Heart right ventricle (tissue), 16 donors: ENCODE measurements around the gene NGEF. TPM values are rescaled to one million over a fixed set of nuclear protein-coding genes. Genes with fewer than 3 reads are reported as not detected.

Source experiments
- ATAC-seq, 8 donors: fragments of 200-7000 bp; cut with Tn5 transposase; one replicate each; pipeline ENCODE4 v1.9.1; 2020; ENCODE audit warnings: mild to moderate bottlenecking in 8 of 8, moderate library complexity in 8 of 8, moderate number of reproducible peaks in 1 of 8
- DNase-seq, 2 donors: peaks; one replicate each; pipeline ENCODE4 v3.0.0-alpha.2; 2020
- H3K27ac ChIP-seq, 10 donors: fragments of 200-600 bp; sonication (generic) in 2 of 10; one replicate each; pipeline versions ENCODE4 v1.5.0 to v1.8.0; 2020 to 2022; ENCODE audit warnings: mild to moderate bottlenecking in 3 of 10
- H3K27me3 ChIP-seq, 7 donors: fragments of 200-600 bp; one replicate each; pipeline ENCODE4 v1.8.0; 2021 to 2022; ENCODE audit warnings: mild to moderate bottlenecking in 2 of 7
- H3K36me3 ChIP-seq, 9 donors: fragments of 200-600 bp; sonication (generic) in 1 of 9; one replicate each; pipeline versions ENCODE4 v1.5.0 to v1.8.0; 2020 to 2022; ENCODE audit warnings: mild to moderate bottlenecking in 2 of 9
- H3K4me1 ChIP-seq, 9 donors: fragments of 200-600 bp; sonication (generic) in 1 of 9; one replicate each; pipeline versions ENCODE4 v1.5.0 to v1.8.0; 2020 to 2022; ENCODE audit warnings: mild to moderate bottlenecking in 4 of 9
- H3K4me3 ChIP-seq, 10 donors: fragments of 200-600 bp; sonication (generic) in 2 of 10; one replicate each; pipeline versions ENCODE4 v1.5.0 to v1.8.0; 2020 to 2022; ENCODE audit warnings: mild to moderate bottlenecking in 7 of 10, moderate library complexity in 2 of 10
- H3K9me3 ChIP-seq, 11 donors: fragments of 200-600 bp in 10 of 11; sonication (generic) in 2 of 11; one replicate each; pipeline versions ENCODE4 v1.5.0 to v1.8.0; 2013 to 2022; ENCODE audit warnings: mild to moderate bottlenecking in 2 of 11, control low read depth in 1 of 11, moderate library complexity in 1 of 11
- WGBS, 2 donors: extraction: QIAGEN DNeasy Blood & Tissue Kit; methylation state at CpG; one replicate each; pipeline ENCODE4 v1.1.7; 2013; ENCODE audit warnings: inconsistent platforms in 1 of 2; 5-methylcytosine and 5-hydroxymethylcytosine counted together
- intact Hi-C, 10 donors: fragments of 100-400 bp; cut with DNase I; formaldehyde crosslinking; loops; one replicate each; pipeline versions ENCODE4 v1.11.1 to v1.14.2; 2022
- polyA plus RNA-seq, 2 donors: library from polyadenylated mRNA; stranded (reverse); fragments of 200-250 nt; gene quantifications; one replicate each; pipeline ENCODE4 v1.2.3, GENCODE V29; 2013
- total RNA-seq, 10 donors: library from RNA; stranded (reverse); fragmentation: NEBNext Ultra II Directional in 3 of 10; extraction: Animal tissue kit (Norgen Biotek cat#: 25700) in 3 of 10; gene quantifications; one replicate each; pipeline versions ENCODE4 v1.2.1 to v1.2.4, GENCODE V29; 2021 to 2023
- TF ChIP-seq, protein P1 (sequence below), 9 donors: fragments of 200-600 bp; sonication (generic) in 2 of 9; IDR thresholded peaks; one replicate each; pipeline versions ENCODE4 v1.5.0 to v1.8.0; 2021 to 2022; ENCODE audit warnings: antibody characterized with exemption in 9 of 9, mild to moderate bottlenecking in 5 of 9, moderate library complexity in 1 of 9
- donor health status: Arrhythmogenic right ventricular cardiomyopathy.
- donor health status: ischemic (EF 13 %, LVEDD 7.1; RV severe dilation, severe dysfunction).
- donor health status: healthy with polysubstance abuse.
- donor health status: DM: no; HTN: yes; CAD: no.
- donor health status: DM: no; HTN: no; CAD: no.
- donor health status: ischemic (EF 25% LVEDD 6.9; RV normal size, moderate dysfunction).
- donor health status: ischemic (EF 25% LVEDD 5.7; RV mildly dilated, moderate dysfunction).
- donor health status: healthy.
- donor health status: DM: yes; HTN: yes; CAD: no.
- donor health status: Ischemic cardiomyopathy.
- donor health status: ischemic (EF 35%, LVEDD 5.7; RV mildly dilated, moderate dysfunction).
- donor health status: nonischemic (EF 11% LVEDD 7.7; RV severe dilation, severe dysfunction).
- donor health status: DM: yes; HTN: yes; CAD: no.
- donor health status: PGD.
- donor health status: ischemic (EF 29% LVEDD 5.4; RV normal size, mild dysfunction).
- donor health status: nonischemic (EF 23%, LVEDD 6.1; RV moderate dilation, normal function).

Gene NGEF
- total and polyA plus RNA-seq, 12 donors = 0.27 to 0.75 (median 0.54) TPM; not detected in 3

DNA sequence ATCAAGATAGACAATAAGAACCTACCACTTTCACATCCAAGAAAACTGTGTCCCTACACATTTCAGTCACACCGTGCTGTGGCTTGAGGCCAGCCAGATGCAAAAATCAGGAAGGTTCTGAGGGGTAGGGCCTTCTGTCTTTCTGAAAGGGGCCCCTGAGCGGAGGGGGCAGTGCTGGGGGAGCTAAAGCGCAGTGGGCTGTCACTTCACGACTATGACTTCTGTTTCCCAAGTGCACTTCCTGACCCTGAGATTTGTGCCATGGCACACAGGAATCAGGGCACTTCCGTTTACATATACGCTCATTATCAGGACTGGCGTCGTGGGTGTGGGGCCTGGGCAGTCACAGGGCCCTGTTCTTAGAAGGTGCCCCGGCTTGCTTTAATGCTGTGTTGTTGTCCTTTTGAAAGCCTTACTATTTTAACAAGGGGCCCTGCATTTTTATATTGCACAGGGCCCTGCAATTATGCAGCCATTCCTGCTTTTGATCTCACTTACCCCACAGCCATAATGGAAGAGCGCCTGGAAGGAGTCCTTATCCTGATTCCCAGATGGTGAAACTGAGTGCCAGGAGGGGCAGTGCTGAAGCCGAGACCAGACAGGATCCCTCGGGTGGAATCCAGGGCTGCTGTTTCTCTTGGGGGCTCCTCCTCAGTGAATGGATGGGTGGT, 620 bp downstream of the NGEF start:
- ATAC-seq = no peak
- Histone ChIP-seq H3K4me3 (no peak overlapping the region), H3K4me1 (no peaks in the 10 kb centered on the region), H3K36me3 (no peaks in the 10 kb centered on the region), H3K27me3 (peaks cover 0 to 7% (median 0%) of the 10 kb centered on the region in 7 donors), H3K27ac (no peak overlapping the region), H3K9me3 (peaks cover 0 to 6% (median 0%) of the 10 kb centered on the region in 11 donors)
- 59 to 71% methylated on average over 12 of the region's 12 CpGs for WGBS, 2 donors
- TF ChIP-seq, protein P1, sequence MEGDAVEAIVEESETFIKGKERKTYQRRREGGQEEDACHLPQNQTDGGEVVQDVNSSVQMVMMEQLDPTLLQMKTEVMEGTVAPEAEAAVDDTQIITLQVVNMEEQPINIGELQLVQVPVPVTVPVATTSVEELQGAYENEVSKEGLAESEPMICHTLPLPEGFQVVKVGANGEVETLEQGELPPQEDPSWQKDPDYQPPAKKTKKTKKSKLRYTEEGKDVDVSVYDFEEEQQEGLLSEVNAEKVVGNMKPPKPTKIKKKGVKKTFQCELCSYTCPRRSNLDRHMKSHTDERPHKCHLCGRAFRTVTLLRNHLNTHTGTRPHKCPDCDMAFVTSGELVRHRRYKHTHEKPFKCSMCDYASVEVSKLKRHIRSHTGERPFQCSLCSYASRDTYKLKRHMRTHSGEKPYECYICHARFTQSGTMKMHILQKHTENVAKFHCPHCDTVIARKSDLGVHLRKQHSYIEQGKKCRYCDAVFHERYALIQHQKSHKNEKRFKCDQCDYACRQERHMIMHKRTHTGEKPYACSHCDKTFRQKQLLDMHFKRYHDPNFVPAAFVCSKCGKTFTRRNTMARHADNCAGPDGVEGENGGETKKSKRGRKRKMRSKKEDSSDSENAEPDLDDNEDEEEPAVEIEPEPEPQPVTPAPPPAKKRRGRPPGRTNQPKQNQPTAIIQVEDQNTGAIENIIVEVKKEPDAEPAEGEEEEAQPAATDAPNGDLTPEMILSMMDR (IDR thresholded peaks at IDR 0.05) = no peak
- intact Hi-C loops = loop anchor here in 1 of 10 donors (5.0 kb wide), 1 partner anchor 125 kb away; no protein-coding TSS in a partner anchor
- no peak for DNase-seq

DNA sequence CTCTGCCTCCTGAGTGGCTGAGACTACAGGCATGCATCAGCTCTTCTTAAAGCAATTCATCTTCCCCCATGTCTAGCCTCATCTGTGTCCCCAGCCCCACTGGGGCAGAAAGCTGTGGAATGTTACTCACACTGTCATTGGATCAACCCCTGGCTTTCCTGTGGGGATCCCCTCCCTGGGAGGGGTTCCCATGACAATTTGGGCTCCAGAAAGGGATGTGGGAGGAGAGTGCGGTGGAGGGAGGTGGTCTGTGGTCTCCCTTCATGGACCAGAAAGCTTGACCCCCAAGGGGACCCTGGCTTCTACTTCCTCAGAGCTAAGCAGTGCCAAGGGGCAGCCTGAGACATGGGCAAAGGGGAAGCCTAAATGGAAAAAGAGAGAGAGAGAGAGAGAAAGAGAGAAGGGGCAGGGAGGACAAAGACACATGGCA, 1.3 kb downstream of the NGEF start:
- Histone ChIP-seq H3K36me3 (no peaks in the 10 kb centered on the region), H3K4me1 (no peaks in the 10 kb centered on the region), H3K4me3 (no peak overlapping the region), H3K27me3 (peaks cover 0 to 7% (median 0%) of the 10 kb centered on the region in 7 donors), H3K9me3 (no peaks in the 10 kb centered on the region), H3K27ac (no peak overlapping the region)
- DNase-seq (no peak), ATAC-seq (no peak)
- TF ChIP-seq, protein P1 (IDR thresholded peaks at IDR 0.05) = no peak
- 76 to 78% methylated on average over 1 of the region's 1 CpG for WGBS, 2 donors
- intact Hi-C loops = loop anchor here in 1 of 10 donors (5.0 kb wide), 1 partner anchor 126 kb away; no protein-coding TSS in a partner anchor

DNA sequence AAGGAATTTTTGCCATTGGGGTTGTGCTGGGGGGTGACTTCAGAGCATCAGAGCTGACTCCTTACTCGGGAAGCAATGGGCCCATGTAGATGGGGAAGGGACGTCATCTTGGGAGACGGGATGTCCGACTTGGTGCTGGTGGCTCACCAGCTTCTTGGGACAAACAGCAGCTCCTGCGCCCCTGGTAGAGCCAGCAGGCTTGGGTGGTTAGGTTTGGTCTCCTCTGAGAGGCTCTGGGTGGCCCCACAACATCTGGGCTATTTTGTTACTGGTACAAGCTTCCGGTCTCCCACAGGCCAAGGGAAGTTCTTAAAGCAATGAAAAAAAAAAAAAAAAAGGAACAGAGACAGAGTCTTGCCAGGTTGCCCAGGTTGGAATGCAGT, 1.8 kb downstream of the NGEF start:
- no peaks in the 10 kb centered on the region for H3K4me1 ChIP-seq
- H3K27me3 ChIP-seq = peaks cover 0 to 7% (median 0%) of the 10 kb centered on the region in 7 donors
- 93 to 94% methylated on average over 6 of the region's 6 CpGs for WGBS, 2 donors
- DNase-seq (no peak), ATAC-seq (no peak)
- intact Hi-C loops = loop anchor here in 1 of 10 donors (5.0 kb wide), 1 partner anchor 126 kb away; no protein-coding TSS in a partner anchor
- no peaks in the 10 kb centered on the region for H3K9me3 ChIP-seq
- no peaks in the 10 kb centered on the region for H3K36me3 ChIP-seq
- no peak overlapping the region for H3K4me3 ChIP-seq
- no peak overlapping the region for H3K27ac ChIP-seq
- TF ChIP-seq, protein P1 (IDR thresholded peaks at IDR 0.05) = no peak

- Histone ChIP-seq H3K36me3 (no peaks in the 10 kb centered on the region), H3K27ac (no peak overlapping the region), H3K27me3 (peaks cover 0 to 7% (median 0%) of the 10 kb centered on the region in 7 donors), H3K4me3 (no peak overlapping the region), H3K9me3 (no peaks in the 10 kb centered on the region), H3K4me1 (no peaks in the 10 kb centered on the region)
- TF ChIP-seq, protein P1 (IDR thresholded peaks at IDR 0.05) = no peak
- 86 to 94% methylated on average over 9 of the region's 9 CpGs for WGBS, 2 donors
- ATAC-seq (no peak), DNase-seq (no peak)
- intact Hi-C loops = loop anchor here in 1 of 10 donors (5.0 kb wide), 1 partner anchor 127 kb away; no protein-coding TSS in a partner anchor
Observed at GRCh38 chr2:233010569-233011267, 2.3 kb downstream of the NGEF start.
